H1 (cell line): ENCODE measurements around the gene AK5.

Source experiments
- CTCF ChIP-seq, 3 experiments: IDR thresholded peaks; 1 replicate in 2 of 3; 2 replicates in 1 of 3; pipeline versions ENCODE4 v1.5.1 to v1.6.1; 2011; ENCODE audit warnings: low read length in 3 of 3, mild to moderate bottlenecking in 3 of 3, inconsistent platforms in 2 of 3, low read depth in 1 of 3, moderate library complexity in 1 of 3; ENCODE audit not compliant: insufficient read depth in 1 of 3; ENCODE audit errors: control extremely low read depth in 1 of 3
- EGR1 ChIP-seq: IDR thresholded peaks from 2 replicates; pipeline ENCODE4 v1.6.1; 2011; ENCODE audit warnings: low read depth, low read length, borderline replicate concordance
- EP300 ChIP-seq, 2 experiments: IDR thresholded peaks; 1 replicate in 1 of 2; 2 replicates in 1 of 2; pipeline ENCODE4 v1.6.1; 2011 to 2012; ENCODE audit warnings: low read depth in 2 of 2, low read length in 2 of 2, mild to moderate bottlenecking in 2 of 2, borderline replicate concordance in 1 of 2, inconsistent platforms in 1 of 2, moderate library complexity in 1 of 2
- HDAC2 ChIP-seq, 2 experiments: fragments of 300-600 bp in 1 of 2; sonication (generic) in 1 of 2; IDR thresholded peaks; 2 replicates each; pipeline ENCODE4 v1.6.1; 2011 to 2012; ENCODE audit warnings: low read depth in 2 of 2, low read length in 2 of 2, mild to moderate bottlenecking in 2 of 2, moderate library complexity in 2 of 2, borderline replicate concordance in 1 of 2, inconsistent platforms in 1 of 2
- POLR2A ChIP-seq, 2 experiments: IDR thresholded peaks; 1 replicate in 1 of 2; 2 replicates in 1 of 2; pipeline ENCODE4 v1.6.1; 2011; ENCODE audit warnings: low read depth in 2 of 2, low read length in 2 of 2, mild to moderate bottlenecking in 2 of 2; ENCODE audit errors: control extremely low read depth in 1 of 2

GRCh38 chr1:77589231-77589630 lies 307.4 kb downstream of the AK5 start:
- TF ChIP-seq CTCF (IDR thresholded peaks at IDR 0.05; ENCODE audit: control extremely low read depth in 1 of 3, insufficient read depth in 1 of 3, low read depth in 1 of 3, low read length in 3 of 3) (no peak), EP300 (IDR thresholded peaks at IDR 0.05; ENCODE audit: borderline replicate concordance in 1 of 2, low read depth in 2 of 2, low read length in 2 of 2) (no peak), HDAC2 (IDR thresholded peaks at IDR 0.05; ENCODE audit: borderline replicate concordance in 1 of 2, low read depth in 2 of 2, low read length in 2 of 2) (no peak), EGR1 (no peak), POLR2A (IDR thresholded peaks at IDR 0.05; ENCODE audit: control extremely low read depth in 1 of 2, low read depth in 2 of 2, low read length in 2 of 2) (no peak)
